HuH-7 (cell line): ENCODE measurements around the gene PGLYRP3.

Experiments used
- DNase-seq: peaks from one replicate; pipeline ENCODE4 v3.0.0; 2011; ENCODE audit warnings: low spot score

PGLYRP3 gene

GRCh38 chr1:153260585-153261280 is 52.0 kb downstream of the PGLYRP3 start:
- DNase-seq: no peak

- no peak for DNase-seq
These were observed 53.4 kb downstream of the PGLYRP3 start, which contains the start of gene LORICRIN for GRCh38 chr1:153259387-153259786. Gene LORICRIN, plus strand, starts transcription at chr1:153259687. Its CDS starts 1,263 bp downstream, at chr1:153260950.

GRCh38 chr1:153253693-153254092 is 59.1 kb downstream of the PGLYRP3 start:
- DNase-seq: no peak

GRCh38 chr1:153253076-153253475 is 59.7 kb downstream of the PGLYRP3 start:
- DNase-seq: no peak

- DNase-seq: no peak
These were observed 60.8 kb downstream of the PGLYRP3 start for GRCh38 chr1:153251988-153252387.

- no peak for DNase-seq
These were observed 61.2 kb downstream of the PGLYRP3 start for GRCh38 chr1:153251562-153251961.

- DNase-seq: no peak
These were observed 61.7 kb downstream of the PGLYRP3 start for GRCh38 chr1:153251087-153251486.

- no peak for DNase-seq
These were observed 62.6 kb downstream of the PGLYRP3 start for GRCh38 chr1:153250166-153250565.

GRCh38 chr1:153248176-153248879 is 64.4 kb downstream of the PGLYRP3 start:
- no peak for DNase-seq
